ENCODE results near the gene TSPAN11. TPM values are rescaled to one million over a fixed set of nuclear protein-coding genes. Genes with fewer than 3 reads are reported as not detected.
"Not testable (repeated sequence)": the region's sequence is repeated elsewhere in the genome, so short reads cannot be mapped to it uniquely, and the experiment has no call there.

Gene TSPAN11
- total RNA-seq, 1 donor = not detected

- Histone ChIP-seq H3K4me3 (ENCODE audit: low read length) (no peak overlapping the region), H3K9me3 (ENCODE audit: low read depth, low read length) (no peaks in the 10 kb centered on the region), H3K4me1 (ENCODE audit: insufficient read depth, low read length) (no peaks in the 10 kb centered on the region), H3K27me3 (ENCODE audit: insufficient read depth, low read length) (no peaks in the 10 kb centered on the region)
Observed at GRCh38 chr12:31018790-31019505, 92.4 kb downstream of the TSPAN11 start.

- Histone ChIP-seq H3K27me3 (ENCODE audit: insufficient read depth, low read length) (no peaks in the 10 kb centered on the region), H3K4me3 (ENCODE audit: low read length) (no peak overlapping the region), H3K9me3 (ENCODE audit: low read depth, low read length) (no peaks in the 10 kb centered on the region), H3K4me1 (ENCODE audit: insufficient read depth, low read length) (no peaks in the 10 kb centered on the region)
Observed at GRCh38 chr12:31019561-31019960, 93.0 kb downstream of the TSPAN11 start.

GRCh38 chr12:31019976-31020375 lies 93.4 kb downstream of the TSPAN11 start:
- Histone ChIP-seq H3K4me3 (ENCODE audit: low read length) (no peak overlapping the region), H3K27me3 (ENCODE audit: insufficient read depth, low read length) (no peaks in the 10 kb centered on the region), H3K9me3 (ENCODE audit: low read depth, low read length) (no peaks in the 10 kb centered on the region), H3K4me1 (ENCODE audit: insufficient read depth, low read length) (no peaks in the 10 kb centered on the region)

- Histone ChIP-seq H3K9me3 (ENCODE audit: low read depth, low read length) (no peaks in the 10 kb centered on the region), H3K4me1 (ENCODE audit: insufficient read depth, low read length) (no peaks in the 10 kb centered on the region), H3K4me3 (ENCODE audit: low read length) (no peak overlapping the region), H3K27me3 (ENCODE audit: insufficient read depth, low read length) (no peaks in the 10 kb centered on the region)
Observed at GRCh38 chr12:31020385-31021166, 94.0 kb downstream of the TSPAN11 start.

DNA sequence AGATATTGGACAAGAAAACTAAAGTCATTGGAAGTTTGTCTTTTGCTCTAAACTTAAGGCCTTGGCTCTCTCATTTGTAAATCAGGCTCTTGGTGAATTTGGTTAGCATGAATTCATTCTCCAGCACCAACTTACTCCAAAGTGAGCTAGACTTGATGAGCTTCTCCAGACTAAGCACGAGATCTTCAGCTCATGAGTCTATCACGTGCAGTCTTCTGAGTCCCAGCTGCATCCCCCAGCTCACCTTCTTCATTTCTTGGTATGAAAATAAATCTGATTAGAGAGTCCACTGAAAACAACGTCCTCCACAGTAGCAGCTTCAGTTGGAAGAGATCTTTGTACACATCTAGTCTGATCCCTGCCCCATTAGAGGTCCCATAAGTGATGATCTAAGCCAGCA lies 94.6 kb downstream of the TSPAN11 start:
- Histone ChIP-seq H3K4me3 (ENCODE audit: low read length) (no peak overlapping the region), H3K4me1 (ENCODE audit: insufficient read depth, low read length) (no peaks in the 10 kb centered on the region), H3K27me3 (ENCODE audit: insufficient read depth, low read length) (no peaks in the 10 kb centered on the region), H3K9me3 (ENCODE audit: low read depth, low read length) (no peaks in the 10 kb centered on the region)

DNA sequence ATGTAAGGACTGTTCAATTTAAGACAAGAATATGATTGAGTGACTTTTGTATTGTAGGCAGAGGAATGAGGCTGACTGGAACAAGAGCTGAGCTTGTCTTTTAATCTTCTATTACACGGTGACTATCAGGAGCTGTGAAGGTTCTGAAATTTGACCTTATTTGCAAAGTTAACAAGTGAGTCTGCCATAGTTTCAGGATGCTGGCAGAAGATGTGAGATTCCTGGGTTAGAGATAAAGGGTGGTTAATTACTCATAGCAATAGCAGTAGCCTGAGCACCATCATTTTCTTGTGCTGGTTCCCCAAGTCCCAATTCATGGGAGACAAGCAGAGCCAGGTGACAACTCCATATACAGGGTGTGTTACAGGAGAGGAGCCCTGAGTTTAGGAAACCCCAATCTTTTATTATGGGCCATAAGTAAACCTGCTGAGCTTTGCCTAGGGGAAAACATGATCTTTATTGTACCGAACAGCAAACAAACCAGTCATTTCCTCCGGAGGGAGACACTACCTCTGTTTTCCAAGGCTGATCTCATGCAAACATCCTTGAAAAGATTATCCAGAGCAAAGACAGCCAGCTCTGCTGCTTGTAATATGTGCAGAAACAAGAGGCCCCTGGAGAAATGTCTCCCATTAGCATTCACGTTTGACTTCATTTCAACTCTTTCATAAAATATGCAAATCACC lies 95.4 kb downstream of the TSPAN11 start:
- Histone ChIP-seq H3K4me1 (ENCODE audit: insufficient read depth, low read length) (no peaks in the 10 kb centered on the region), H3K9me3 (ENCODE audit: low read depth, low read length) (no peaks in the 10 kb centered on the region), H3K27me3 (ENCODE audit: insufficient read depth, low read length) (no peaks in the 10 kb centered on the region), H3K4me3 (ENCODE audit: low read length) (no peak overlapping the region)

GRCh38 chr12:31023271-31023724 lies 96.8 kb downstream of the TSPAN11 start:
- Histone ChIP-seq H3K27me3 (ENCODE audit: insufficient read depth, low read length) (no peaks in the 10 kb centered on the region), H3K9me3 (ENCODE audit: low read depth, low read length) (no peaks in the 10 kb centered on the region), H3K4me1 (ENCODE audit: insufficient read depth, low read length) (no peaks in the 10 kb centered on the region), H3K4me3 (ENCODE audit: low read length) (no peak overlapping the region)

DNA sequence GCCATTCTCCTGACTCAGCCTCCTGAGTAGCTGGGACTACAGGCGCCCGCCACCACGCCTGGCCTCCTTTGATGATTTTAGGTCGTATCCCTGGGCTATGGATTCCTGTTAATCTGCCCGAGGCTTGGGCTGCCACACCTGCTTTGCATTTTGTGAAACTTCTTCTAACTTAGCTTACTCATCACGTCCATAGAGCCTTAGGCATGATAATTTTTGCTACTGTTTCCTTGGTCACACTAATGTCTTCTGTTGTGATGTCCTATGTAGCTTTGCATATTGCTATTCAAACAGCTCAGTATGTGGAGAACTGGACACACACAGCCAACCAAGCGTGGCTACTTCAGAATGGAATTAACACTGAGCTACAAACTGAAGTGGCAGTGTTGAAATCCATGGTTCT lies 99.7 kb downstream of the TSPAN11 start:
- no peak overlapping the region for H3K4me3 ChIP-seq (ENCODE audit: low read length)
- no peaks in the 10 kb centered on the region for H3K4me1 ChIP-seq (ENCODE audit: insufficient read depth, low read length)
- H3K9me3 ChIP-seq (ENCODE audit: low read depth, low read length) = no peaks in the 10 kb centered on the region
- no peaks in the 10 kb centered on the region for H3K27me3 ChIP-seq (ENCODE audit: insufficient read depth, low read length)

DNA sequence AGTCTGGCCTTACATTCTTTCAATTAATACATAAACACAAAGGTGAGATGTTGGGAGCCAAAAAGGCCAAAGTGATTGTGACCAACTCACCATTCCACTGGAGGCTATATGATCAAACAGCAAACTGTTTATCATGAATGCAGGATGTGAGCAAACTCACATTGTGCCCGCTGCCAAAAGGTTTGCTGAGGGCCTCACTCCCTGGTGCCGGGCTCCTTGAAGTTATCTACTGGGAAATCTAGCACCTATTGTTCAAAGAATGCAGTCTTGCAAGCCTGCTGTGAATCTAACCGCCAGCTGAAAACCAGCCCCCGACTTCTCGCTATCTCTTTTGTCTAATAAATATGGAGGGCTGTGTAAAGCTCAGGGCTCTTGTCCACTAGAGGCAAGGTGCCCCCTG lies 100.5 kb downstream of the TSPAN11 start:
- not testable (repeated sequence) for H3K4me1 ChIP-seq (ENCODE audit: insufficient read depth, low read length); H3K9me3 ChIP-seq (ENCODE audit: low read depth, low read length); H3K27me3 ChIP-seq (ENCODE audit: insufficient read depth, low read length); H3K4me3 ChIP-seq (ENCODE audit: low read length)

DNA sequence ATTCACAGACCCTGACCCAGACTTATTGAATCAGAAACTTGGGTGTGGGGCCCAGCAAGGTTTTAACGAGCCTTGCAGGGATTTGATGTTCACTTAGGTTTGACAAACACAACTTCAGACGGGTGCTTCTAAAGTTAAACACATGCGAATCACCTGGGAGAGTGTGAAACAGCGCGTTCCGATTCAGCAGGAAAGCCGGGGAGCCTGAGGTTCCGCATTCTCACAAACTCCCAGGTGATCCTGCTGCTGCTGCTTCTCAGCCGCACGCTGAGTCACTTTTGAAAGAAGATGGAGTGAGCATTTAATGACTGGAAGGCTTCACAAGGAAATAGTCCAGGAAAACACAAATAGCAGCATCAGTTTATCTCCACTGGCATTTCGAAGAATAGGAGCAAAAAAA lies 102.9 kb downstream of the TSPAN11 start:
- Histone ChIP-seq H3K9me3 (ENCODE audit: low read depth, low read length) (no peaks in the 10 kb centered on the region), H3K4me3 (ENCODE audit: low read length) (no peak overlapping the region), H3K4me1 (ENCODE audit: insufficient read depth, low read length) (no peaks in the 10 kb centered on the region), H3K27me3 (ENCODE audit: insufficient read depth, low read length) (no peaks in the 10 kb centered on the region)

DNA sequence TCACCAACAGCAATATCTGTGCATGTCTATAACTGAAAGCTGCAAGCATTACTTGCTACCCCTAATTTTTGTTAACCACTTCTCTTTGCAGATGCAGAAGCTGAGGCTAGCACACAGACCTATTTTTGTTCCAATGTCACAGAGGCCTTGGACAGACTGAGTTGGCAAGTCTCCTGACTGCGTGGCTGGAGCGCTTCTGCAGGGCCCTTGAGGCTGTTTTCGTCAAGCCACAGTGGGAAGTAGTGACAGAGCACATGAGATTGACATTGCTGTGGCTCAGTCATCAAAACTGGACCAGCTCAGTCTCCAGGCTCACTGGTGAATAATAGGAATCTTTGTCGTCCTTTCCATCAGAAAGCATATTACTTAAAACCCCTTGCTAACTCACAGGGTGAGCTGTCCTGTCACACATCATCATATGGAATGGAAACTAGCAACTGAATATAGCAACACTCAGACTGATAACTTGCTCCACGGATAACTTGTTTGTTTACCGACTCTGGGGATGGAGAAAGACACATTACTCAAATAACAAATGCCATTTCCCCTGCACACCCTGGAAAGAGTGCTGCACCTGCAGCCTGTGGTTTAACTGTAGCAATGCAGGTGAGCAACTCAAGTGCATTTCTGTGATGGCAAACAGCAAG lies 103.5 kb downstream of the TSPAN11 start:
- Histone ChIP-seq H3K4me1 (ENCODE audit: insufficient read depth, low read length) (no peaks in the 10 kb centered on the region), H3K27me3 (ENCODE audit: insufficient read depth, low read length) (no peaks in the 10 kb centered on the region), H3K9me3 (ENCODE audit: low read depth, low read length) (no peaks in the 10 kb centered on the region)

GRCh38 chr12:31031951-31032335 lies 105.4 kb downstream of the TSPAN11 start:
- H3K9me3 ChIP-seq (ENCODE audit: low read depth, low read length) = no peaks in the 10 kb centered on the region
- H3K4me1 ChIP-seq (ENCODE audit: insufficient read depth, low read length) = no peaks in the 10 kb centered on the region
- no peaks in the 10 kb centered on the region for H3K27me3 ChIP-seq (ENCODE audit: insufficient read depth, low read length)
- no peak overlapping the region for H3K4me3 ChIP-seq (ENCODE audit: low read length)

More for the DNA sequence above, 103.5 kb downstream of the TSPAN11 start:
- H3K4me3 ChIP-seq (ENCODE audit: low read length) = no peak overlapping the region

DNA sequence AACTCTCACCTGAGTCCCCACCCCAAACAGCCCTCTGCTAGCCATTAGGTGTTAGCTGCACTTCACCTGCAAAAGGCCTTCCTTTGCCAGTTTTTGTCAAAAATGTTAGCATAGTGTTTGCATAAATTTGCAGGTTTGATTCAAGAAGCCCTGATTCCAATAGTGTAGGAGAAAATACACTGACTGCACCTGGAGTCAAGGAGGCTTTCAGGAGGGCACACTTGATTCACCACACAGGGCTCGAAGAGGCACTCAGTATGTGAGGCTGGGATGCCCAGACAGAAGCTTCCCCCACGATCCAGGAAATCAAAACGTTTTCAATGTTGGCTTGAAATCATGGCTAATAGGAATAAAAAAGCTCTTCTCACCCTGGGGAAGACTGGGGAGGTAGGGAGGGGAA lies 106.6 kb downstream of the TSPAN11 start:
- Histone ChIP-seq H3K4me3 (ENCODE audit: low read length) (no peak overlapping the region), H3K27me3 (ENCODE audit: insufficient read depth, low read length) (no peaks in the 10 kb centered on the region), H3K9me3 (ENCODE audit: low read depth, low read length) (no peaks in the 10 kb centered on the region), H3K4me1 (ENCODE audit: insufficient read depth, low read length) (no peaks in the 10 kb centered on the region)

- H3K4me3 ChIP-seq (ENCODE audit: low read length) = no peak overlapping the region
- H3K27me3 ChIP-seq (ENCODE audit: insufficient read depth, low read length) = no peaks in the 10 kb centered on the region
Observed at GRCh38 chr12:31033681-31034080, 107.1 kb downstream of the TSPAN11 start.

GRCh38 chr12:31034372-31034771 lies 107.8 kb downstream of the TSPAN11 start:
- H3K4me1 ChIP-seq (ENCODE audit: insufficient read depth, low read length) = no peaks in the 10 kb centered on the region
- no peaks in the 10 kb centered on the region for H3K9me3 ChIP-seq (ENCODE audit: low read depth, low read length)
- no peaks in the 10 kb centered on the region for H3K27me3 ChIP-seq (ENCODE audit: insufficient read depth, low read length)
- H3K4me3 ChIP-seq (ENCODE audit: low read length) = no peak overlapping the region

More at GRCh38 chr12:31033681-31034080, 107.1 kb downstream of the TSPAN11 start:
- no peaks in the 10 kb centered on the region for H3K9me3 ChIP-seq (ENCODE audit: low read depth, low read length)
- no peaks in the 10 kb centered on the region for H3K4me1 ChIP-seq (ENCODE audit: insufficient read depth, low read length)

All from mononuclear cell (primary cell).